Middle frontal gyrus (tissue), 1 donor: ENCODE measurements around the gene ADGRG6.
A peak's percentile ranks its signal among the peaks of the same experiment; 100 is the strongest.
"Not testable (repeated sequence)": the region's sequence is repeated elsewhere in the genome, so short reads cannot be mapped to it uniquely, and the experiment has no call there.

Experiments used
- DNase-seq: peaks from one replicate; pipeline ENCODE4 v3.0.0-alpha.2; 2015; ENCODE audit warnings: low spot score; ENCODE audit errors: extremely low spot score

The ADGRG6 gene

DNA sequence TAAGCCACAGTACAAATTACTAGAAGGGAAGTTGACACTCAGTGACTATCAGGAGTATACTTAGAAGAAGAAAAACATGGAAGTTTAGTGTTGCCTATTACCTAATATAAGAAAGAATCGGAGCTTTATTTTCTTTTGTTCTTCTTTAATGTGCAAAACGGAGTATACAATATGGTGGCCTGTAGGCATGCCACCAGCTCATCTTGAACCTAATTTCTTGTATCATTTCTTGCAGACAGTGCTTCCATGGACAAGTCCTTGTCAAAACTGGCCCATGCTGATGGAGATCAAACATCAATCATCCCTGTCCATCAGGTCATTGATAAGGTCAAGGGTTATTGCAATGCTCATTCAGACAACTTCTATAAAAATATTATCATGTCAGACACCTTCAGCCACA lies 141.3 kb downstream of the ADGRG6 start:
- DNase-seq = no peak

DNA sequence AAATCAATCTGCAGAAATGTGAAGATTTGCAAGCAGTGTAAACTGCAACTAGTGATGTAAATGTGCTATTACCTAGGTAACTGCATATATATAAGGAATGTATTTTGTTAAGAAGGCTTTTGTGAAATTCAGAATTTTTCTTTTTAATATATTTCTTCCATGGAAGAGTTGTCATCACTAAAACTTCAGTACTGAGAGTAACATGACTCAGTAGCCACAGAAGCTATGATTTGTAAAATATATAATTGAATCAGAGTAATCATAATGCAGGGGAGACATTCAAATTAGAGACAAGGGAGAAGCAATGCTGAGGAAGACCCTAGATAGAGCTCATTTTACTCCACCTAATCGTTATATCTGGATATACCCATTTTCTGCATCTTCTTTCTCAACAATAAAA lies 141.7 kb downstream of the ADGRG6 start:
- no peak for DNase-seq

DNA sequence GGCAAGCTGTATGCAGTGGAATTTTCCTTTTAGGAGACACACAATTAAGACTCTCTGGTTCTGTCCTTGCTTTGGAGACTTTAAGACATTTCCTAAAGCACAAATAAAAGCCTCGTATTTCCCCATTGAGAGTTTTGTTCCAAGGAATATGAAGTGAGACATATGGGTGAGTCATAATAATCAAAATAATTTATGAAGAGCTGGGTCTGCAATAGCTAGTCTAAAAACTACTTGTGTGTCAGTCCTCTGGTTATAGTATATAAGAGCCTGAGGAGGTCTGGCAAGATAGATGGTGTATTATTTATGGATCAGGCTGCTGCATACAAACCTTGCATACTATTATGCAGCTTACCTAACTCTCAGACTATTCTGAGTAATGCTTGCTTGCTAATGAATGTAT lies 142.6 kb downstream of the ADGRG6 start:
- DNase-seq = no peak

DNA sequence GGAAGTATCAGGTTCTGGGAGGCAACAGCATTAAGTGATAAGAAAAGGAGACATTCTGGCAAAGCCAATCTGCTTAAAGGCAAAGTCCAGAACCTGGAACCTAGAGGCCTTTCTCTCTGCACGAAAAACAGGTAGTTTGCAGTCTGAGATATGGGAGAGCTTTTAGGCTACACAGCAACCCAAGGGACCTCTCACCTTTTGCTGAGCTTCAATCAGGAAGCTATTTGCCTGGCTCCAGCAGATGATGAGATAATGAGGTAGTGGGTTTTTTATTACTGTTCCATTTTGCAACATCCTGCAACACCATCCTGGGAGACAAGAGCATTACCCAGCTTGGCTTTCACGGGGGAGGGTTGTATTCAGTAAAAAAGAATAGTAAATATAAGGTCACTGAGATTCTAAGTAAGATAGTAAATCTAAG lies 143.1 kb downstream of the ADGRG6 start:
- DNase-seq = no peak

DNA sequence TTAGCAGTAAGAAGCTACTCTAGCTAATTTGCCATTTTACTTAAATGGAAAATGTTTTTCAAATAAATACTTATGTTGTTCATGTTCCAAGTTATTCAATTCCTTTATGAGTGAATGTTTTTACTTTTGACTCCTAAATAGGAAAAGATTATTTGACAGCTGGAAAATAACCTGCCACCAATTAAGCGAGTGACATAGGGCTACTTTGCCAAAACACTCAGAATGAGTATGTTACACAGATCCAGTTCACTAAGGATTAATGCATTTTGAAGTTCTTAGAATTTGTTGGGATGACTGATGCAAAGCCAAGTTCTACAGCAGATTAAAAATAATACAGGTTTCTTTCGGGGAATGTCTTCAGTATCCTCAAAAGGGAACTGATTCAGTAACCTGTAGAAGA lies 144.4 kb downstream of the ADGRG6 start:
- DNase-seq = no peak

DNA sequence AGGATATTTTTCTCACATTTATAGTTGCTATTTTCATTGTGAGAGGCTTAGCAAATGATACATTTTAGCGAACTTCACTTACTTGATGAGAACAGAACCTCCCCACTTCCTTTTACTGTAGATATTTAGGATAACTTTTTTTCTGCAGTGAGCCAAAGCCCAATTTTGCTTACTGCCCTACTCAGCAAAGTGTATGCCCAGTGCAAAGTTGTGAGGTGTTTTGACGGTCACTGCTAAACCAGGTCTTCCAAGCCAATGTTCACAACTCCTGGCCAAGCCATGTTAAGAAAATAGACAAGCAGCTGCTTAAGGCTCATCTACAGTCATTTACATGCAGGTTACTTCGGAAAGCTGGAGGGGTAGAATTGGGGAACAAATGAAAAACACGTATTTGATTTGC lies 144.8 kb downstream of the ADGRG6 start:
- DNase-seq = no peak

DNA sequence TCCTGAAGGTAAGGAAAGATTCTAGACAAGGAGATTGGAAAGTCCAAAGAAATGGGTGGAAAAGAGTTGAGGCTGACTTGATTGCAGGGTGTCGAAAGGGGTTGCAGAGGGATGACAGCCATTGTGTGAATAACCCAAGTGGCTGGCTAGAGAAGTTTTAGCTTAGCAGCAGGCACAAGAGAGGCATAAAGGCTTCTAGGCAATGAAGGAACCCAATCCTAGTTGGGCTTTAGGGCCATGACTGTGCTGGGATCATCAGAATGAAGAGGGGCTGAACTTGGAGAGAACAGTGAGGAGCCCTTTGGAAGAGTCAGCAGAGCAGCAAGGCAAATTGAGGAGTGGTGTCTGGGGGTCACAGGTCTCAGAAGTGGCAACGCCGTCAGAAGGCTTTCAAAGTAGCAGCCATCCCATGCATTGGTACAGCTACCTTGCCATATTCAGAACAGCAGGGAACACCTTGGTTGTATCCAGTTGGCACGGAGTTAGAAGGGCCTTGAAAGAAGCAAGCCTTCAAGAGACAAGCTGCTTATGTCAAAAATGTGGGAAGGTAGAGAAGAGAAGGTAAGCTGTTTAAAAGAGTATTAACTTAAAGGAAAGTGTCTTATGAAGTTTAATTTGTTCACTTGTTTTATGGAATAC lies 146.4 kb downstream of the ADGRG6 start:
- no peak for DNase-seq

DNA sequence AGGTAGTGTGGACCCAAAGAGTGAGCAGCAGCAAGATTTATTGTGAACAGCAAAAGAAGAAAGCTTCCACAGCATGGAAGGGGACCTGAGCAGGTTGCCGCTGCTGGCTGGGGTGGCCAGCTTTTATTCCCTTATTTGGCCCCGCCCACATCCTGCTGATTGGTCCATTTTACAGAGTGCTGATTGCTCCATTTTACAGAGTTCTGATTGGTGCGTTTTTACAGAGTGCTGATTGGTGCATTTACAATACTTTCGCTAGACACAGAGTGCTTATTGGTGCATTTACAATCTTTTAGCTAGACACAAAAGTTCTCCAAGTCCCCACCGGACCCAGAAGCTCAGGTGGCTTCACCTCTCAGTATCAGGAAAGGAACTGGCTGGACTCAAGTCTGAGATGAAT lies 149.0 kb downstream of the ADGRG6 start:
- DNase-seq = not testable (repeated sequence)

DNA sequence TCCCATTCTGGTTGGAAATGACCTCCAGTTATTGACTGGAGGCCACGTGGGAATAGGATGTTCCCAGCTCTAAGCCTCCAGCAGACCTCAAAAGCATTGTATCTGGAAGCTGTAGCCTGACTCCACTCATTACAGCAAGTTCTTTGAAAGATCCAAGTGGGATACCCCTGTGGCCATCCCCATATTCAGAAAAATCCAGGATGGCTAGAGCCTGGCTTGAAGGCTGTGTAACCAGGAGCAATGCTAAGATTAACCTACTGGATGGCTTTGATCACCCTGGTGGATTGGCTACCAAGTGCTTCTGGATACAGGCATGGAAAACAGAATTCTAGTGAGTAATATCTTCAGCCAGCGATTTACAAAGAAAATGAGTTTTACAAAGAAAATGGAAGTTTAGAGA lies 151.2 kb downstream of the ADGRG6 start:
- no peak for DNase-seq

DNA sequence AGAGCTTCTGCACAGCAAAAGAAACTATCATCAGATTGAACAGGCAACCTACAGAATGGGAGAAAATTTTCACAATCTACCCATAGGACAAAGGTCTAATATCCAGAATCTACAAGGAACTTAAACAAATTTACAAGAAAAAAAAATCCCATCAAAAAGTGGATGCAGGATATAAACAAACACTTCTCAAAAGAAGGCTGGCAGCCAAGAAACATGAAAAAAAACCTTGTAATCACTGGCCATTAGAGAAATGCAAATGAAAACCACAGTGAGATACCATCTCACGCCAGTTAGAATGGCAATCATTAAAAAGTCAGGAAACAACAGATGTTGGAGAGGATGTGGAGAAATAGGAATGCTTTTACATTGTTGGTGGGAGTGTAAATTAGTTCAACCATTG lies 152.4 kb downstream of the ADGRG6 start:
- not testable (repeated sequence) for DNase-seq

DNA sequence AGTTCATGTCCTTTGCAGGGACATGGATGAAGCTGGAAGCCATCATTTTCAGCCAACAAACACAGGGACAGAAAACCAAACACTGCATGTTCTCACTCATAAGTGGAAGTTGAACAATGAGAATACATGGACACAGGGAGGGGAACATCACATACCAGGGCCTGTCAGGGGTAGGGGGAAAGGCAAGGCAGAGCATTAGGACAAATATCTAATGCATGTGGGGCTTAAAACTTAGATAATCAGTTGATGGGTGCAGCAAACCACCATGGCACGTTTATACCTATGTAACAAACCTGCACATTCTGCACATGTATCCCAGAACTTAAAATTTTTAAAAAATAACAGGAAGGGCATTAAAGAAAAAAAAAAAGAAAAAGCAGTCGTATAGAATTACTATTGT lies 153.0 kb downstream of the ADGRG6 start:
- DNase-seq = not testable (repeated sequence)

DNA sequence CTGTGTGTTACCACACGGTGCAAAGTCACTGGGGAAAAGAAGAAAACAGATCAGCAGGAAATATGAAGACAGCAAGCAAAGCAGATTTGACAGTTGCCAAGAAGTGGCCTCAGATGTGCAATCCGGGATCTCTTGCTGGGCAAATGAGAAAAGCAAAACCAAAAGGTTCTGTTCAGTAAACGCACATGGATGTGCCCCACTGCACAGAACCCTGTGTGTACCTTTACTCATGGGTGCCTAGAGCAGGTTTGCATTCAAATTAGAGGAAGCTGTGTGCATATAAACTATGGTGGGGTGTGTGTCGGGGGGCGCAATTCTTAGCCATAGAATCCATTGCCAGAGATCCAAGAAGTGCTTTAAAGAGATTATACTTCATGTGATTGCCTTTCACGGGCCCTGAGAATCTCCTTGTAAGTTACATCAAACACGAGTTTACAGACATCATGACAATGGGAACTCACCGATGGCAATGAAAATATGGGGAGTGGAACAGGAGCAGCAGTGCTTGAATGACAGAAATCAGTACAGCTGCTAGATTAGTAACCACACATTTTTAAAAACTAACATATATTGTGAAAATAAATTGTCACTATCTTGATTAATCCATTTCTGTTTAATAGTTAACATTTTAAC lies 154.3 kb downstream of the ADGRG6 start:
- DNase-seq = no peak

DNA sequence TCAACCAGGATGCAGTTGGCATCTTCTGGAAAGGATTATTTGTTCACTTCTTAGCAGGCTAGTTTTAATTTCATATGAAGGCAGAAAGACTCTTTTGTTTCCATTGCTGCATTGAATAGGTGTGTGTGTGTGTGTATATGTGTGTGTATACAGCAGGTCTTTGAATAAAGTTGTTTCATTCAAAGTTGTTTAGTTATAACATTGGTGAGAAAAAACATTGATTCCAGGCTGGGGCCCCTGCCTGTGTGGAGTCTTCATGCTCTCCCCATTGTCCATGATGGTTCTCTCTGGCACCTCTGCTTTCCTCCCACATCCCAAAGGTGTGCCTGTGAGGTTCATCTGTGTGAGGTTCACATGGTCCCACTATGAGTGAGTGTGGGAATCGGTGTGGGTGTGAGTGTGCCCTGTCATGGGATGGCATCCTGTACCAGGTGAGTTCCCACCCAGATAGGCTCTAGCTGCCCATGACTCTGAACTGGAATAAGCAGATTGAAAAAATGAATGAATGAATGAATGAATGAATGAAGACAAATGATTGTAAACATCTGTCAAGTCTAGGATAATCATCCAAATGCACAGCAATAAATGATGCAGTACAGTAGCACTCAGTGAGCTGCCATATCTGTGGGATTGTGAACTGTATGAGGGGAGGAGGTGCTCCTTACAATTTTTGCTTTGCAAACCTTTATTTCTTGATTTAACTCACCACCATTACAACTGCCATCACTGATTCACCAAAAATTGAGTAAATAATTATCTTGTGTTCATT lies 156.0 kb downstream of the ADGRG6 start:
- DNase-seq = no peak

DNA sequence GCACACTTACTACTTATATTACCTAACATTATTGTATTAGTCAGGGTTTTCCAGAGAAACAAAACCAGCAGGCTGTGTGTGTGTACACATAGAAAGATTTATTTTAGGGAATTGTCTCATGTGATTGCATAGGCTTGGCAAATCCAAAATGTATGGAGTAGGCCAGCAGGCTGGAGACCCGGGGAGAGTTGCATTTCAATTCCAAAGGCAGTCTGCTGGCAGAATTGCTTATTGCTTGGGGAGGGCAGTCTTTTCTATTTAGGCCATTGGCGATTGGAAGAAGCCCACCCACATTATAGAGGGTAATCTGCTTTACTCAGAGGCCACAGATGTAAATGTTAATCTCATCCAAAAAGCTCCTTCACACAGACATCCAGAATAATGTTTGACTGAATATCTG lies 157.0 kb downstream of the ADGRG6 start:
- no peak for DNase-seq

DNA sequence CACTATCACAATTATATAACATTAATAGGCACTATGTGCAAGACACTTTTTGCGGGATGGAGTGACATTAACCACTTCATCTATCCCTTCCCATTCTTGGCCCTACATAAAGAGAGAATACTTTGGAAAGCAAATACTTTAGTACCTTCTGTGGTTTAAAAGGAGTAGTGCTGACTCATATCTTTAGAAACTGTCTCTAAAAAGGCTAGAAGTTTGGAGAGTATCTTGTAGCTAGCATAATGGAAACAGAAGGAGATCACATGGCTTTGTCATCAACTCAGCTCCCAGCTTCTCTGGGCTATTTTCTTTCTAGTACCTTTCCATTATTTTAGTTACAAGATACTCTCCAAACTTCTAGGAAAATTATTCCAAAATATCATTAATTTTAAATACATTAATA lies 157.5 kb downstream of the ADGRG6 start:
- no peak for DNase-seq

DNA sequence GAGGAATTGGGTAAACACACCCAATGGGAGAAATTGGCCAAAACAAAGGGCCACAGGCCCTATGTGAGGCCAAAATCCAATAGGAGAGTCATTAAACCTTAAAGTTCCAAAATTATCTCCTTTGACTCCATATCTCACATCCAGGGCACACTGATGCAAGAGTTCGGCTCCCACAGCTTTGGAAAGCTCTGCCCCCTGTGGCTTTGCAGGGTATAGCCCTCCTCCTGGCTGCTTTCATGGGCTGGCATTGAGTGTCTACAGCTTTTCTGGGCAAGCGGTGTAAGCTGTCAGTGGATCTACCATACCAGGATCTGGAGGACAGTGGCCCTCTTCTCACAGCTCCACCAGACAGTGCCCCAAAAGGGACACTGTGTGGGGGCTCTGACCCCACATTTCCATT lies 160.5 kb downstream of the ADGRG6 start:
- no peak for DNase-seq

DNA sequence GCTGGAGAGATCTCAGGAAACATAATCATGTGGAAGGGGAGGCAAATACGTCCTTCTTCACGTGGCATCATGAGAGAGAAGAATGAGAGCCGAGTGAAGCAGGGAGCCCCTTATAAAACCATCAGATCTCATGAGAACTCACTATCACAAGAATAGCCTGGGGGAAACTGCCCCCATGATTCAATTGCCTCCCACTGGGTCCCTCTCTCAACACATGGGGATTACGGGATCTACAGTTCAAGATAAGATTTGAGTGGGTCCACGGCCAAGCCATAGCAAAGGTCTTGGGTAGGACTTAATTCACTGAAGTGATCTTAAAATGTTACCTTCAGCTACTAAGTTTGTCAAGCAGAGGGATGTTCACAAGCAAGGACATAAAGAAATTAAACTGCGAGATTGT lies 162.2 kb downstream of the ADGRG6 start:
- DNase-seq = no peak

DNA sequence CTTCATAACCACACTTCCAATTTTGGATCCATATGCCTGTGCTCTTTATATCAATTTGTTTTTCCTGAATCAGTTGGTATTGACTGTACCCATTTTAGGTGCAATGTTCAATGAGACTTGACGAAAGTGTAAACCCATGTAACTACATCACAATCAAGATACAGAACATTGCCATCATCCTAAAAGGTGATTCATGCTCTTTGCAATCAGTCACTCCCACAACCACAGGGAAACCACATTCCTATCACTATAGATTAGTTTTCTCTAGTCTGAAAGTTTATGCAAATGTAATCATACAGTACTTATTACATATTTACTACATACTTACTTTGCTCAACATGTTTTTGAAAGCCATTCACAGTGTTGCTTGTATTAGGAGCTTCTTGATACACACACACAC lies 167.4 kb downstream of the ADGRG6 start:
- no peak for DNase-seq

DNA sequence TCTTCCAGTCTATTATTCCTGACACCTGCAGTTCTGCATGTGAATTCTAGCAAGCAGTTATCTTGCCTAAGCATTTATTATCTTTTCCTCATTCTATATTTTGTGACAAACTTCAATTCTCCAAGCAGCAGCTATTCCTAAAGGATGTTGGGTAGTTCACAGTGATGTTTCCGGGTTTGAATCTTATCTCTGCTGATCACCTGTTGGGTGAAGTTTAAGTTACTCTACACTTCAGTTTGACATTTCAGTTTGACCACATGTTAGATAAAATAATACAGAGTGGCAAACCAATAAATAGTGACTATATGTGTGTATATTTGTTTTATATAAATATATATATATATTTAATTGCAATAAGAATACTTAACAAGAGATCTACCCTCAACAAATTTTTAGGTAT lies 168.6 kb downstream of the ADGRG6 start:
- DNase-seq = no peak

DNA sequence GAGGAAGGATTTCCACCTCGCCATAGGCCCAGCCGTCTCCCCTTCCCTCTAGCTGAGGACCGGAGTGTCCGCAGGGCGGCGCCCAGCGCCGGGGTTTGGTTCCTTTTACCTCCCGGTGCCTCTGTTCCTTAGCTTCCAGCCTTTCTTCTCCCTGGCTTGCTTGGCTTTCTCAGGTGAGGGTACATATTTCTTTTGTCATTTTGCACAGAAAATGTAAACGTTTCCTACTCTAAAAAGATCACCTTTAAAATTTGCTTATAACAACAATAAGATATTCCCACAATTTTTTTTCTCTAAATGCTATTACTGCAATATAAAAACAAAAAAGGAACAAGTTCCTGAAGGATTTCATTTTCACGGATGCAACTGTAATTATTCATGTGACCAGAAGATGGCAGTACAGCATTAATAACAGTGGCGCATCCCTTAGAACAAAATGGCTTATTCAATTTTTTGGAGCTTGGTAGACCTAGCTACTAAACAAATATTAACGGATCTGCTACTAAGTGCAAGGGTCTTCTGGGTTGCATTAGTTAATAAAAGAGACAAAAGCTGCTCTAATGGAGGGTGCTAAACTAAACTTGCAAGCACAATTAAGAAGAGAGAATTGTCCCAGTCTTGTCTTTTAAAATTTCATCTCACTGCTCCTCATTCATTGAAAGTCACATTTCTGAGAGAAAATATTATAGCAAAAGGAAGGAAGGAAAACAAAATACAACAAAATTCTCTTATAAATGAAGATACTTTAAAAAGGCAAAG lies 172.9 kb downstream of the ADGRG6 start:
- peak; percentile 62 for DNase-seq

DNA sequence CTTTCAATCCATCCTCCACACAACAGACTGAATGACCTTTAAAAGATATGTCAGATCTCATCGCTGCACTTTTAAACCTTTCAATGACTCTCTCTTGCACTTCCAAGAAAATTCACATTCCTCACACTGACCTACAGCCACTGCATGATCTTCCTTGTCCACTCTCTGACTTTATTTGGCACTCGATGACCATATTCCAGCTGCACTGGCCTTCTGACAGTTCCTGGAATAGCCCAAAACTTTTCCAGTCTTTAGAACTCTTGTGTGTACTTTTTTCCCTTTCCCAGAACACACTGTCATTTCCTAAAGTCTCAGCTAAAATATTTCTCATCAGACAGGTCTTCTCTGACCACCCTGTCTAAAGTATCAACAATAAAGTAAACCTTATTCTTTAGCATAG lies 174.6 kb downstream of the ADGRG6 start:
- no peak for DNase-seq

DNA sequence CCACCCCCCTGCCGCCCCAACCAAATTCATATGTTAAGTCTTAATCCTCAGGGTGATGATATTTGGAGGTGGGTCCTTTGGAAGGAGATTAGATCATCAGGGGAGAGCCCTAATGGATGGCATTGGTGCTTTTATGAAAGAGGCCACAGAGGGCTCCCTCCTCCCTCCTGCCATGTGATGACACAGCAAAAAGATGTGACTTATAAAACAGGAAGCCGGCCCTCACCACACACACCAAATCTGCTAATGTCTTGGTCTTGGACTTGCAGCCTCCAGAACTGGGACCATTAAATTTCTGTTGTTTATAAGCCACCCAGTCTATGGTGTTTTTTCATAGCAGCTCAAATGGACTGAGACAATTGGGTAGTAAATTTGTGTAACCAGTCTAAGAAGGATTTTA lies 176.3 kb downstream of the ADGRG6 start:
- DNase-seq = no peak
